GM19043 (cell line): ENCODE results near the gene ZFYVE9.

ENCODE experiments used
- ATAC-seq: cut with Tn5 transposase; IDR thresholded peaks from one replicate; pipeline ENCODE4 v1.9.1; 2021; ENCODE audit warnings: low read depth; ENCODE audit not compliant: unreplicated experiment

Gene ZFYVE9

GRCh38 chr1:52237430-52237829, 95.5 kb downstream of the ZFYVE9 start:
- no peak for ATAC-seq

- no peak for ATAC-seq
Observed at GRCh38 chr1:52238474-52238873, 96.6 kb downstream of the ZFYVE9 start.

- ATAC-seq, result no peak
Observed at GRCh38 chr1:52238887-52239707, 97.2 kb downstream of the ZFYVE9 start.

DNA sequence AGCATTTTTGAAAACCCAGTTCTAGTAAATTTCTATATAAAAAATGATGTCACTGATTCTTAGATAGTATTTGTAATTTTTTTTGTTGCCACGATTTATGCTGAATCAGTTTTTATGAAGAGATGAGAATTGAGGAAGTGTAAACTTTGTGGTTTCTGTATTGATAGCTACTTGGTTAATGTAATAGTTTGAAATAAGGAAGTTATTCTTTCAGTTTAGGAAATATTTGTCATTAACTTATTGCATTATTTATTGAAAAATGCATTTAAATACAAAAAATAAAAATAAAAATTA, 97.8 kb downstream of the ZFYVE9 start:
- no peak for ATAC-seq

- no peak for ATAC-seq
Observed at GRCh38 chr1:52240592-52241210, 98.8 kb downstream of the ZFYVE9 start.

DNA sequence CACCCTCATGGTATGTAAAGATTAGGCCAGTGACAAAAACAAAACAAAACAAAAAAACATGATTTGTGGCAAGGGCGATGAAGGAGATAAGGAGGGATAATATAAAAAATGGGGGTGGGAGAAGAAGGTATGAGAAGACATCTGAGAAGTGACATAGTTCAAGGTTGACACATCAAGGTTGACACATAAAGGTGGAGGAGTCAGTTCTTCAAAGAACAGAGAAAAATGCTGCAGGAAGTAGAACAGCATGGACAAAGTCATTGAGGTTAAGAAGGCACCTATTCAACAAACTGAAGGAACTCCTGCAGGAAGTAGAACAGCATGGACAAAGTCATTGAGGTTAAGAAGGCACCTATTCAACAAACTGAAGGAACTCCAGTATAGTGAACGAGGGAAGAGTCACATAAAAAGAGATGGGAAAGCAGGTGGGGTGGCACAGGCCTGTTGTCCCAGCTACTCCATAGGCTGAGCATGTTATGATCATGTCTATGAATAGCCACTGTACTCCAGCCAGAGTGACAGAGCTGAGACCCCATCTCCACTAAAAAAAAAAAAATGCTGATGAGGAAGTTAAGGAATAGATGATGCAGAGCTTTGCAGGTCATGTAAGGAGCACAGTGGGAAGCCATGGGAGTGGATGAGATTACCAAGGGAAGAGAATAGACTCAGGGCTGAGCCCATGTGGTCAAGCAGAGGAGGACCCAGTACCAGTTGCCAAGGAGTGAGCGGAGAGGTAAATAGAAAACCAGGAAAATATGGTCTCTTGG, 101.5 kb downstream of the ZFYVE9 start:
- no peak for ATAC-seq

DNA sequence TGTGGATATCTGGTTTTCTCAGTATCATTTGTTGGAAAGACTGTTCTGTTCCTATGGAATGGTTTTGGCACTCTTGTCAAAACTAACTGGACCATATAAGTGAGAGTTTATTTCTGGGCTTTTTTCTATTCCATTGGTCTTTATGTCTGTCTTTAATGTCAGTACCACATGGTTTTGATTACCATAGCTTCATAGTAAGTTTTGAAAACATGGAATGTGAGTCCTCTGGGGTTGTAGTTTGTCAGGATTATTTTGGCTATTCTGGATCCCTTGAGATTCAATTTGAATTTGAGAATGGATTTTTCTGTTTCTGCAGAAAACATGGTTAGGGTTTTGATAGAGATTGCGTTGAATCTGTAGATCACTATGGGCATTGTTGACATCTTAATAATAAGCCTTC, 107.9 kb downstream of the ZFYVE9 start:
- ATAC-seq, result no peak

DNA sequence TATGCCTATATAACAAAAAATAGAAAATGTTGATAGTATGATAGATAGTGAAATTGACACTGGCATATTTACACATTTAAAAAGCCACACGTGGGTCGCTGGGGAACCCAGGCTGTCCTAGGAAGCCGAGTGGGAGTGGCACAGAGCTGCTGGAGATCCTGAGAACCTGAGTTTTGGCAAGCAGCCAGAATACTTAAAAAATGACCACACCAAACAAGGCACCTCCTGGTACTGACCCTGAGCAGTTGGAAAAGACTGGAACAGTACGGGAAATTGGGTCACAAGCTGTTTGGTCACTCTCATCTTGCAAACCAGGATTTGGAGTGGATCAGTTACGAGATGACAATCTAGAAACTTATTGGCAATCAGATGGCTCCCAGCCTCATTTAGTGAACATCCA, 111.5 kb downstream of the ZFYVE9 start:
- ATAC-seq, result no peak

- no peak for ATAC-seq
Observed at GRCh38 chr1:52259886-52260285, 118.0 kb downstream of the ZFYVE9 start.

DNA sequence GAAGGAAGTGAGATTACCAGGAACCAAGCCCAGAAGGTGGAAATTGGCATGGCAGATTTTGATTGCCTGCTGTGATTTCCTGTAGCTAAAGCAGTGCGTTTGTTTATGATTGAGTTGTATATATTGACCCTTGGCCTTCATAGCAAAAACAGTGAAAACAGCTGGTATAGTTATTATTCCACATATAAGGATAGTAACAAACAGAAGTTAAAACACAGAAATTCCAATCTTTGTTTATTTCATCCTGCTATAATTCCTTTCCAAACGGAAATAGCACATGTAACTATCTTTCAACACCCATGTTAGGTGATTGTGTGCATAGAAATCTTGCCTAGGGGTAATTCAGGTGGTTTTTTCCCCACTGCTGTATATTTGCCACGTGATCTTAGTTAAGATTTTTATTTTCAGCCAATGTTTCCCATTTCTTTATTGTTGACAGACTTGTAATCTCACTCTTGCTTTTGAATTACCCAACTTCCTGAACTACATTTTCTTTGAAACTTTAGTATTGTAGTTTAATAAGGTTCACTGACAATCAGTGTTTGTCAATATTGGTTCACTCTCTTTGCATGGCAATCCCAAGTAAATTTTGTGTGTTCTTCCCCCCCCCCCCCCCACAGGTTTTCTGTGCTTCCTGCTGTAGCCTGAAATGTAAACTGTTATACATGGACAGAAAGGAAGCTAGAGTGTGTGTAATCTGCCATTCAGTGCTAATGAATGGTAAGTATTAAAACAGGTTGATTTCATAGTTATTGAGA, 121.4 kb downstream of the ZFYVE9 start:
- ATAC-seq, result no peak

DNA sequence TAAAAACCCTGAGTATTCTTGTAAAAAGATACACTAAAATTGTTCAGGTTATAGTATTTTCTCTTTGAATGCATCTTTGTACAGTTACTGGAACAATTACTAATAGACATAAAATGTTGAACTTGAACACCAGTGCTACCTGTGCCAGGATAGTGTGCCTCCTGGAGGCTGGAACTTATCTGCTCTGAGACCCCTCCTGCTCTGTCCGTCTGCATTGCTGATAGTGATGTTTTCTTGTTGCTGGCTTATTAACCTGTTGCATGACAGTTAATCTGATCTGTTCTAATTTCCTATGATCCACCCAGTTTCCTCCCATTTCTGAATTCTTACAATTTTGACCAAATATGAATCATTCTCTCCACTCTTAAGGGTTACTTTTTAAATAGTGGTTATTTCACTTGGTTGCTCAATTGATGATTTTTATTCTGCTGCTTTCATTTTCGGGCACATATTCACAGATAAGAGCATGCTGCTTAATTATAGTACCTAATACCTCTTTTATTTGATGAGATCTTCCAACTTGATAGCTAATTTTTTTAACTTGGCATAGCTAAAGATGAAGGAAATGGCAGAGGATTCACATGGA, 122.7 kb downstream of the ZFYVE9 start:
- no peak for ATAC-seq

GRCh38 chr1:52266507-52266906, 124.6 kb downstream of the ZFYVE9 start:
- no peak for ATAC-seq

DNA sequence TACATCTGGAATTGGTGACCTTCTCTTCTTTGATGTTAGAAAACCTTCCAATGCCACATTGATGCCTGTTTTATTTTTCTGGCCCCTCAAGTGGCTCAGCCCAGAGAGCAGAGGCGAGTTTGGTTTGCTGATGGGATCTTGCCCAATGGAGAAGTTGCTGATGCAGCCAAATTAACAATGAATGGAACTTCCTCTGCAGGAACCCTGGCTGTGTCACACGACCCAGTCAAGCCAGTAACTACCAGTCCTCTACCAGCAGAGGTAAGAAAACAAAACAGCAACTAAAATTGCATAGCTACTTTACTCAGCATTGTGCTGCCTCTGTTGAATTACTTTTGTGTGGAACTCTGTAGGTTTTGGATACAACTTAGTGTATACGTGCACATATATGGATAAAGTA, 126.5 kb downstream of the ZFYVE9 start:
- ATAC-seq, result no peak

GRCh38 chr1:52281518-52281917, 139.6 kb downstream of the ZFYVE9 start:
- ATAC-seq, result no peak

GRCh38 chr1:52288286-52288685, 146.4 kb downstream of the ZFYVE9 start:
- no peak for ATAC-seq

DNA sequence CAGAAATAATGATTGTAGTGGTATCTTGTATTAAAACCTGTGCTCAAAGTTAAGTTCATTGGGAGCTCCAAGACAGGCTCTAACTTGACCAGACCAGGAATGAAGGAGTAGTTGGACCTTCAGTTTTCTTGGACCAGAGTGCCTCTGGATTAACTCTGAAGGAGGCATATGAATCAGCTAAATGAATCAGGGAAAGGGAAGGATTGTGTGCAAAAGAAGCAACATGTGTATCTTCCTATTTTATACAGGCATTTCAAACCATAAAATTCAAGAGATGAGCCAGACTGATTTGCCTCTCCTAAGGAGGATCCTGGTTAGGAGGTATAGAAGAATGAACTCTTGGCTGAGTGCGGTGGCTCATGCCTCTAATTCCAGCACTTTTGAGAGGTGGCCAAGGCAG, 152.7 kb downstream of the ZFYVE9 start:
- ATAC-seq, result no peak

DNA sequence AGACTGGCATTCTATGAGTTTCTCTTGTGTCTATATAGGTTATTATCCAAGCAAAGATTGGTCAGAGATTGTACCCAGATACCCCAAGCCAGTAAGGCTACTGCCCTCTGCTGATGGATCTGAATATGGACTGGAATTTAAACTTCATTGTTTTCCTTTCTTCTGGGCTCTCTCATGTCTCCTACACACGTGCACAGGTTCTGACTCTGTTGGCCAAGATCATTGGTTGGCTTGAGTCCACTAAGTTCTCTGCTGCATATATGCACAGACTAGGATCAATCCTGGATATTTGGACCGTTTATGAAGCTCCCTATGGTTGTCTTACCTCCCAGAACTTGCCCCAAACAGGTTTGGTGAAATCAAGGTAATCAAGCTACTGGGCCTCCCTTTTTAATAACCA, 154.5 kb downstream of the ZFYVE9 start:
- ATAC-seq, result no peak

DNA sequence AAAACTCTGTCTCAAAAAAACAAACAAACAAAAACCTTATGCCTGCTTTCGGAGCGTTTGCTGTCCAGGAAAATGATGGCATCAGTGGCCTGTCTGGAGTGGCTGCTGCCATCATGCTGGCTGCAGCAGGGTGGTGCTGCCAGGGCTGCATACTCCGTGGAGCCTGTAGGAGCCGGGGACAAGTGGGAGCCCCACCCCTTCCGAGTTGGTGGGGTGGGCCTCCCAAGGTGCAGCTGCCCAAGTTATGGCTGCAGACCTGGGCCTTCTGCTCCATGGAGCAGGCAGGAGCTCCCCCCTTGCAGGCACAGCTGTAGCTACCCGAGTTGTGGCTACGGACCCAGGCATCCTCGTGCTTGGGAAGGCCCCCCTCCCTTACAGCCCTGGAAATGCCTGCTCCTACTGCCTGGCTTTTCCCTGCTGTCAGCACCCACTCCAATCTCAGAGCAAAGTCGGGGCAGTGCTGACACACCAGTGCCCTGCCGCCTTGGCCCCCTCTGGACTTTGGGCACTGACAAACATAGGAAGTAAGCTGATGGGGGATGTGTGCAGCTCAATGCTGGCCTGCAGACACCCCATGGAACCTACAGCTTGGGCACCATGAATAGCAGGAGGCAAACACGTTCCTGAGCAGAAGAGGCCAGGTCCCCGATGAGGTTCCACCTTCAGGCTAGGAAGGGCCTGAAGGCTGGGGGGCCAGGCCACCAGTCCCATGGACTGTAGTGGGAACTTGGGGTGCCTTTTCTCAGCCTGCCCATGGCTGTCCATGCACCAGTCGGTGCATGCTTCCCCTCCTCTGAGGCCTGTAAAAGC, 163.7 kb downstream of the ZFYVE9 start:
- ATAC-seq, result no peak

- no peak for ATAC-seq
Observed at GRCh38 chr1:52306227-52307006, 164.5 kb downstream of the ZFYVE9 start.
